Uterus (tissue), 2 donors: ENCODE results near the gene CEP43.

ENCODE experiments used
- CTCF ChIP-seq, 4 experiments: fragments of 200-600 bp in 2 of 4; fragments of 450-650 bp in 2 of 4; sonication (generic) in 2 of 4; IDR thresholded peaks; one replicate each; pipeline ENCODE4 v1.5.1; 2016 to 2019; ENCODE audit warnings: antibody characterized with exemption in 4 of 4, mild to moderate bottlenecking in 2 of 4, moderate library complexity in 1 of 4
- POLR2A ChIP-seq, 2 donors: fragments of 450-650 bp; IDR thresholded peaks; one replicate each; pipeline ENCODE4 v1.6.1; 2016; ENCODE audit warnings: antibody characterized with exemption in 2 of 2, mild to moderate bottlenecking in 1 of 2, moderate library complexity in 1 of 2

- TF ChIP-seq CTCF (IDR thresholded peaks at IDR 0.05) (no peak), POLR2A (IDR thresholded peaks at IDR 0.05) (no peak)
These were observed 38.6 kb upstream of the CEP43 start for GRCh38 chr6:166960609-166960978.
